COLO668 (cell line): ENCODE results near the gene ATP2B2.
"Not testable (repeated sequence)": the region's sequence is repeated elsewhere in the genome, so short reads cannot be mapped to it uniquely, and the experiment has no call there.

Source experiments
- DNase-seq: peaks from one replicate; lab custom pipeline; 2025; ENCODE audit not compliant: unreplicated experiment; lab: John Stamatoyannopoulos, UW

ATP2B2 gene

DNA sequence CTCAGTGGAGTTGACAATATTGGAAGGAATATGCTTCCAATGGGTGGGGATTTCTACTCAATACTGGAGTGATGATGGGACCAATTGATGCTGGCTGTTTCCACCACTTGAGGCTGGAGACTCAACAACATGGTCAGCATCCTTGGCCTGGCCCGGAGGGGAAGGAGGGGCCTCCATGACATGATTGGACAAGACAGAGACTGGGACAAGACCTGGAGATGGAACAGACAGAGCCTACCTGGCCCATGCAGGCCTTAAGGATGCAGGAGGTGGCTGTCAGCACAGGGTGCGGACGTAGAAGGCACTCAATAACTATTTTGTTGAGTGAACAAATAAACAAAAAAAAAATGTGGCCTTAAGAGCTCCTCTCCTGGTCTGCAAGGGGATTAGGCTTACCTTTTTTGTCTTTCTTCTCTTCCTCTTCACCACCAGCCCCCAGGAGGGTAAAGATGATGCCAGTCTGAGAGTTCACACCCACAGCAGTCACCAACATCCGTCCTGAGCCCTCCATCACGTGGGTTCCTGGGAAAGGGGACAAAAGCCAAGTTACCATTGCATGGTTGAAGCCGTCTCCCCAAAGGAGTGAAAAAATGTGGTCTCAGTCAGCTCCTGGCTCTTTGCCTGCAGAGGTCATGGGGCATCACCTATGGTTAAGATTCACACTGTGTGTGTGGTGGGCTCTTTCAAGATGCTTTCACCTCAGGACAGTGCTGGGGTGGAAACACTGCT lies 117.3 kb downstream of the ATP2B2 start:
- no peak for DNase-seq

DNA sequence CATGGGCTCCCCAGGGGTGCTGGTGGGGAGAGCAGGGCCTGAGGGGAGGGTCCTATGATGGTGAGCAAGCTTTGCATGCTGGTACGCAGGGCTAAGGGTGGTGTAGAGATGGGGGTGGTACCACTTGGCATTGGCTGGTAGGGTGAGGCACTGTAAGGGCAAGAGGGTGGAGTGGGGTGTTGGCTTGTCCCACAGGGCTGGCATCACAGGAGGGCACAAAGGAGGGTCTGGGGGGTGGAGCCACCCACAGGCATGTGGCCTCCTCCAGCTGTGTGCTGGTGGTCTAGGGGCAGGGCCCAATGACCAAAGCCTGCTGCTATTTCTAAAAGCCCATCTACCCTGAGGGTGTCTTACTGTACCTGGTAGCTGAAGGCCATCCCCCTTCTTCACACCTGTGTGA lies 119.3 kb downstream of the ATP2B2 start:
- no peak for DNase-seq

DNA sequence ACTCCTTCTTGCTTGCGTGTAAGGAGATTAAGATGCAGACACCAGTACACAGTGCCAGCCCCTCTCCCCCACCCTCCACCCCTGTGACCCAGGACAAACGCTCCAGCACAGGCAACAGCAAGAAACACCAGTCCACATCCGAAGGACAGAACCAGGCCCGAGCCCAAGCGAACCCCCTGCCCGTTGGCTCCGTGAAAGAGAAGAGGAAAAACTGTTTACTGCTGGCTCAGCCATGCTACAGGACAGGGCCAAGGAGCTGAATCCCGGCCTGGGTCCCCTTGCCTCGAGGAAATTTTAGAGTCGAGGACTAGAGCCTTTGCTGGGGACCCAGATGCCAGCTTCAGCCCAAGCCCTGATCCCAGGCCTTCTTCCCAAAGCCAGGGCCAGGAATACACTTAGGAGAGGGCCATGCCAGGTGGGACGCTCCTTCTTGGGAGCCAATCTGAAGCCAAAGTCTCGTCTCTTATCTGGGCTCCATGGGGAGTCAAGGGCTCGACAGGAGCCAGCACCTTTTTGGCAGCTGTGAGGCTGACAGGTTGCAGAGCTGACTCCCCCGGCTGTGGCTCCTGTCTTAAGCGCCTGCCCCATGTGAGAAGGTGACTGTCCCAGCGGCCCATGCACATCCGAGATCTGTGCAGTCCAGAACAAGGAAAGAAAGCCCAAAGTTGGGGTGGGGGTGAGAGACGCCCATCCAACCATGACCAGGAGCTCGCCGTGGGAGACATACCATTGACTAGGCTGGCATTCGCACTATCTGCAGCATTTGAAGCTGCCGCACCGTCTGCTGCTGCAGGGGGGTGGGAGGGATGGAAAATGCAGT lies 120.6 kb downstream of the ATP2B2 start:
- DNase-seq = no peak

DNA sequence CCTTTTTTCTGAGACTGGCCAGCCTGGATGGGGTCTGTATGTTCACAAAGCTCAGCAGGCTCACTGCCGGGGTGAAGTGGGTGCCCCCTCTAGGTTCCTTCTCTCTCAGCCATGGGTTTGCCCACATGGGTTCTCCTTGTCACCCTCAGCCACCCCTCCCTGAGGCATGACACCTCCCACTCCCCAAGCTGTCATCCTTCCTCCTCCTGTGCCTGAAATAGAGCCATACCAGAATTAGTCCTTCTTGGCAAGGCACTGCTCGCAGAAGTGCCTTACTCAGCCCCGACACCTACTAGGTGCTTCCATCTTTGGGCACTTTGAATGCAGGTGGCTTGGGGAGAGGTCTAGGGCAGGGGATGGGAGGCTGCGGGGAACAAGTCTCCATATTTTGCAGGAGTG lies 121.5 kb downstream of the ATP2B2 start:
- DNase-seq = no peak

DNA sequence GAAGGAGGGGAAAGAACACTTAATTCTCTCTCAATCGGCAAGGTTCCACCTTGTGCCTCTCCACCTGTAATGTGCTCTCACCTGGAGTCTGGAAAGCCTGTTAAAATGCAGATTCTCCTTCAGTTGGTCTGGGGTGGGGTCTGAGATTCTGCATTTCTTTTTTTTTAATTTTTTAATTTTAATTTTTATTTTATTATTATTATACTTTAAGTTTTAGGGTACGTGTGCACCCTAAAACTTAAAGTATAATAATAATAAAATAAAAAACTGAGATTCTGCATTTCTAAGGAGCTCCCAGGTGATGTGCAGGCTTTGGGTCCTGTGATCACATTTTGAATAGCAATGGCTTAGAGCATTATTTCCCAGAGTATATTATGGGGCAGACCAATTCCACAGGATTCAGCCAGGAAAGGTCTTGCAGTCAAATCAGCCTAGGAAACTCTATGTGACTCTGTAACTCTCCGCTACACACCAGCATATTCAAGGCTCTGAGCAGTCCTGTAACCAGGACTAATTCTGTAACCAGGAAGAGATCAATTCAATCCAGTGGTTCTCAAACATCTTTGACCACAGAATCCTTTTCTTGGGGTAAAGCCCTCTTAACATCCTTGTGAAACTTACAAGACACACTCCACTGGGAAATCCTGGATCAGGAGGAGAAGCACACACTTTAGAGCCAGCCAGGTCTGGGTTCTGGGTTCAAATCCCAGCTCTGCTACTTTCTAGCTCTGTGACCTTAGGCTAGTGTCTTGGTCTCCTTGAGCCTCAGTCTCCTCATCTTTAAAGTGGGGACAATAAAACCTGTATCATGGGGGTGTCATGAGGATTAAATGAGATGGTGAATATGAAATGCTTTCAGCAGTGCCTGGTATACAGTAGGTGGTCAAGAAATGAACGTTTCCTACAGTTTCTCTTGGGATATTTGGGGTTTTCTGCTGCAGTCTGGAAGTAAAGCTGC lies 122.2 kb downstream of the ATP2B2 start:
- no peak for DNase-seq

DNA sequence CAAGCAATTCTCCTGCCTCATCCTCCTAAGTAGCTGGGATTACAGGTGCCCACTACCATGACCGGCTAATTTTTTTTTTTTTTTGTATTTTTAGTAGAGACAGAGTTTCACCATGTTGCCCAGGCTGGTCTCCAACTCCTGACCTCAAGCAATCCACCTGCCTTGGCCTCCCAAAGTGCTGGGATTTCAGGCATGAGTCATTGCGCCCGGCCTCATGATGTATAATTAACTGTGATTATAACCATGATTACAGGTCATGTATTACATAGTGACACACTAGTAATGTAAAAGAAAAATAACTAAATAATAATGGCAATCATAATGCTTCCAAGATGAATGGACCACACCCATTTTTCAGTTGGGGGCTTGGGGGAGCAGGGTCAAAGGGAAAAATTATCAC lies 122.9 kb downstream of the ATP2B2 start:
- not testable (repeated sequence) for DNase-seq

DNA sequence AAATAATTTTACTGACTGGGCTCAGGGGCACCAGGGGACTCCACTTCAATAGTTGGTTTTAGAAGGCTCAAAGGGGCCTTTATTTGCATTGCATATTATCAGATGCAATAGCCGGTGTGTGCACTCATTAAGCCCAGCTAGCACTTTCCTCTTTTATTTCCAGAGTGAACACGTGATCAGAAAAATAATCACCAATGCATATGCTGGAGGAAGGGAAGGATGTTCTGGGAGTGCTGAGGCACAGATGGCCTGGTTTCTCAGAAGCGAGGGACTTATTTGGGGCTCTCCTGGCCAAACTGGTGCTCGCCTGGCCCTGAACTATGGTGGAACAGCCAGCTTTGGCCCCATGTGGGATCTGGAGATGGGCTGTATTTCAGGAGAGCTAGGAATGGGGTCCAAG lies 124.0 kb downstream of the ATP2B2 start:
- no peak for DNase-seq

DNA sequence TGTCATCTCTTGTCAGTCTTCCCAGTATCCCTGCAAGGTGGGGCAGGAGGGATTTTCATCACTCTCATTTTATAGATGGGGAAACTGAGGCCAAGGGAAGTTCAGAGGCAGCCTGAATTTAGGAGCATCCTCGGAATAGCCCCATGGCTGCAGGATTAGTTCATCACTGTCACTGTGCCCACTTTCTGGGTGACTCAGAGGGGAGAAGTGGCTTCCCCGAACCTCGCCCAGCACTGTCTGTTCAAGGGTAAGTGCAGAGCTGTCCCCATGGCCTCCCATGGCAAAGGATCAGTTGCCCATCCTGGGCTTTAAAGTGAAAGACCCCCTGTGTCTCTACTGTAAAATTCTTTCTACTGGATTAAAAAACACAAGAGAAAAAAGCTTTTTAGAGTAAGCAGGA lies 124.5 kb downstream of the ATP2B2 start:
- DNase-seq = no peak

DNA sequence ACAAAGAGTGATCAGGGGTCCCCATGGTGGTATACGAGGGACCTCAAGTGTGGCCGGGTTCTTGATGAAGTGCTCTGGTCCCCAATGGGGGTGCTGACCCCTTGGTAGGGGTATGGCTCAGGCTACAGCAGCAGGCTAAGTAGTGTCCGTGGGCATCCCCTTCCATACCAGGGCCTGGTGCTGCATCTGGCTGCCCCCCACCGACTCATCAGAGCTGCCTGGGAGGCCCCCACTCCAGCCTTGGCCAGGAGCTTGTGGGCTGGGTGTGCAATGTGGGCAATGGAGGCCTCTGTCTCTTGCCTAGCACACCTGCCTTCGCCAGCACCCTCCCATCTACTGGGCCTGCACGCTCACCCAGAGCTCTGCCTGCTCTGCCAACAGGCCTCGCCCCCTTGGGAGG lies 125.4 kb downstream of the ATP2B2 start:
- DNase-seq = no peak

DNA sequence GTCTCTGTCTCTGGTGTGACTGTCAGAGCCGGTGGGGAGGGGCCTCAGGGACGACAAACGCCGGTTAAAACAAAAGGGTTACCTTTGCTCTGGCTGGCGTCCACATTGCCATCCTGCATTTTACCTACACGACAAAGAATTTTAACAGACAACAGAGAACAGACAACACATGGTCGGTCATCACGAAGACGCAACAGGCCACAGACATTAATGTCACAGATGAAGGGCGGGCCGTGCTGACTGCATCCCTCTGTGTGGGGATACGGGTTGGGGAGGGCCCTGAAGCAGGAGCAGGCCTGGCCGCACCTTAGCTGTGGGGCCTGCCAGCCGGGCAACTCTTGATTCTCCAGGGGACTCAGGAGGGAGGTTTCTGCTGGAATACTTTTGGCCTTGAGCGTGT lies 126.2 kb downstream of the ATP2B2 start:
- no peak for DNase-seq

DNA sequence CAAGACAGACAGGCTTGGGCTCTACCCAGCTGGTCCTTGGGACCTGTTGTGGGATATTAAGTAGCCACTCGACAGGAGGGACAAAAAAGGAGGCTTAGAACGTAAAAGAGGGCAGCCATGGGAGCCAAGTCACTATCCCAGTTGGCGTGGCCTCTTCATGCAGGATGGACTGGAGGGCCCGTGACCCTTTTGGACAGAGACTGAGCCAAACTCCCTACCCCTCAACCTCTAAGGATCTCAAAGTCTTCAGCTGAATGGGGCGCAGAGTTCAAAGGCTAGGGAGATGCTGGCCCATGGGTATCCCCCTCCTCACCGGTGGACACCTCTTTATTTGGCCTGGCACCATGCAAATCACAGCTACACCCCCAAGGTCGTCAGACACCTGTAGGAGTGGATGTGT lies 126.6 kb downstream of the ATP2B2 start:
- no peak for DNase-seq

DNA sequence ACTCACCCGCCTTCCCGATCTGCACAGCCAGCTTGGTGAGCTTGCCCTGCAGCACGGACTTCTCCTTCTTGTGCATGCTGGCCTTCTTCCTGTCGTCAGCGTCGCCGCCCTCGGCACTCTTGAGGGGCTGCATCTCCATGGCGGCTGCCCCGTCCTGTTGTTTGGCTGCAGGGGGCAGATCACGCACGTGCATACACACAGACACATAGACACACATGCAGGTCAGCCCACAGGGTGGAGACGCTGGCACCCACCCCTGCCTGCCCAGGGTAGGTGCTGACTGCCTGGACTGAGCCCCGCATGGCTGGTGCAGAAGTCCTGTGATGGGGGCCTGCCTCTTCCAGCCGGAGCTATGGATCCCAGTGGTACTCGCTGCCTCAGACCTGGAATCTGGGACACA lies 127.1 kb downstream of the ATP2B2 start:
- no peak for DNase-seq

DNA sequence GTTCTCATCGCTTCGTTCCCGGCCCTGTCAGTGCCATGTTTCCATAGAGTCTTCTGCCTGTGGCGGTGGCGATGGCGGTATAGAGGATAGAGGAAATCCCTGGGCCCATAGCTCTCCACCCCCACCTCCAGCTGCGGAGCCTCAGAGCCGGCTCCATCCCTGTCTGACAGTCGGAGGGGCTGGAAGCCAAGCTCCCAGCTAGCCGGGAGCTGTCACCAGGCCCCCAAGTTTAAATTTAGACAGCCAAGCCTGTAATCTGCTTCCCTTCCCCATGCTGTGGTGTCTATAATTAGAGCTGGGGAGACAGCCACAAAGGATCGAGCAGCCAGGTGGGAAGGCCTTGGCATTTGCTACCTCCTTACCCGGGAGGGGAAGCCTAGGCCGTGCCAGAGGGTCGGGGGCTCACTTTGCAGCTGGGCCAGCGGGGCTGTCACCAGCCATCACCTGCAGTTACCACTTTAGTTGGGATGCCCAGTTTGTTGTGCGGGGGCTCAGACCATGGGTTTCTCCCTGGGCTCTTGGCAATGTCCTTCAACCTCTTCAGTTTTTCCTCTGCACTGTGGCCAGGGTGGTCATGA lies 128.1 kb downstream of the ATP2B2 start:
- no peak for DNase-seq

DNA sequence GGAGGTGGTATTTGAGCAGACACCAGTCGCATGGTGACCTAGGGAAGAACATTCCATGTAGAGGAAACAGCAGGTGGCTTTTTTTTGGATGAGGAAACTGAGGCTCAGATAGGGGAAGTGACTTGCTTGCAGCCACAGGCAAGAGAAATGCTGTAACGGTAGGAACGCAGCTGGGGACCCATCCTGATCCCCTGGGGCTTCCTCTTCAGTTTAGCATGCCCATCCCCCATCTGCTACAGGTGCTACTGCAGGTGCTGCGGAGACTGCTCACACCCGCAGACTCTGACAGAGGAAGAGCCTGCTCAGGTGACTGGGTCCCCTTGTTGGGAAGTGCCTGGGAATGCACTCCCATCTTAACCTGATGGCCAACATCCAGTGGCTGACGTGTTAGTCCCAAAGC lies 129.0 kb downstream of the ATP2B2 start:
- DNase-seq = peak; percentile 31

DNA sequence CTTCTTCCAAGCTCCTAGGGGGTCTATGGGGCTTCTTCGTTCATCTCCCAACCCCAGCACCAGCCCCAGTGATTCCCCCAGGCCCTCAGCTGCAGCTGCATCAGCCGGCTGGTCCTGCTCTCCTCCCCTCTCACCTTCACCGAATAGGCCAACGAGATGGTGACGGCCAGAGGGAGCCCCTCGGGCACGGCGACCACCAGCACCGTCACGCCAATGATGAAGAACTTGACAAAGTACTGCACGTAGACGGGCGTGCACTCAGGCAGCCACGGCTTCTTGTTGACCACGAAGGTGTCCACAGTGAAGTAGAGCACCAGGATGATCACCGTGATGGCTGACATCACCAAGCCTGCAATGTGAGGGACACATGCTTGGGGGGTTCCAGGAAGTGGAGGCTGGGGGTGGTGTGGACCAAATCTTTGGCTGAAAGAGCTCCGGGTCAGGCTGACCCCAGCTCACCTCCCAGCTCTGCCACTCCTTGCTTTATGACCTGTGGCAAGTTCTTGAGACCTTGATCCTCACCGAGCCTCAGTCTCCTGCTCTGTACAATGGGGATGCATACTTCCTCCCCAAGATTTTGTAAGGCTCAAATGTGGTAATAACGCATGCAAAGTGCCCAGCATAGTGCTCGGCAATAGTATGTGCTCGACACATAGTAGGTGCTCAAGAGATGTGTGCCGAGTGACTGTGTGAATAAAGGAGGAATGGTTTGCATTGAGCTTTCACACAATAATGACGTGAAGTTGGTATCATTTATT lies 129.9 kb downstream of the ATP2B2 start:
- DNase-seq = no peak

DNA sequence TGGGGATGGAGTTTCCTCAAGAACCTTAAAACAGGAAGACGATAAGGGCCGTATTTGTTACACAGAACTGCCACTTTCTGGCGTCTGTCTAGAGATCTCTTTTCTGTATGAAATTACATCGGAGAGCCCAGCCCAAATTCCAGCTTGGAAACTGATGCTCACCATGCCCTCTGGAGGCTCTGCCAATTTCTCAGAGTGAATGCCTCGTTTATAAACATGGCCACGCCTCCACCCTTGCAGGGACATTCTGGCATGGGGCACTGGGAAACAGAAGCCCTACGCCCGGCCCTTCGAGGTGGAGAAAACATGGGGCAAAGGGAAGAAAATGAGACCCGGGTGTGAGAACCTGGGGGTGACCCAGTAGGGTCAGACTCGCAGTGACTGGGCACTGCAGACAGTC lies 131.1 kb downstream of the ATP2B2 start:
- no peak for DNase-seq

DNA sequence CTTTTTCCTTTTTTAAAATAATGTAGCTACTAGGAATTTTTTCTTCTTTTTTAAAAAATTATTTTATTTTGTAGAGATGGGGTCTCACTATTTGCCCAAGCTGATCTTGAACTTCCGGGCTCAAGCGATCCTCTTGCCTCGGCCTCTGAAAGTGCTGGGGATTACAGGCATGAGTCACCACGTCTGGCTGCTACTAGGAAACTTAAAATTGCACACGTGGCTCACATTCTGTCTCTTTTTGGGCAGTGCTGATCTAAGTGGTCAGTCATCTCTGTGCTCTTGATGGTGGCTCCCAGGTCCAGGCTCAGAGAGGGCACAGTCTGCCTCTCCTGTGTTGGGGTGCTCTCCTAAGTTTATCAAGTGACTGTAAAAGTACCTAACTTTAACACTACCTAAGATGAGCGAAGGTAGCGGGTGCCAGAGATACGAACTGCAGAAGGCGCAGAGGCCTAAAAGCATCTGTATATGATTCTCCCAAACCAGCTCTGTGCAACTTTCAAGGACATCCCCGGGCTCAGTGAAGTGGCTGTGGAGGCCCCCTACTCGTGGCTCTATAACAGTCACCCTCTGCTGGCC lies 131.6 kb downstream of the ATP2B2 start:
- no peak for DNase-seq

DNA sequence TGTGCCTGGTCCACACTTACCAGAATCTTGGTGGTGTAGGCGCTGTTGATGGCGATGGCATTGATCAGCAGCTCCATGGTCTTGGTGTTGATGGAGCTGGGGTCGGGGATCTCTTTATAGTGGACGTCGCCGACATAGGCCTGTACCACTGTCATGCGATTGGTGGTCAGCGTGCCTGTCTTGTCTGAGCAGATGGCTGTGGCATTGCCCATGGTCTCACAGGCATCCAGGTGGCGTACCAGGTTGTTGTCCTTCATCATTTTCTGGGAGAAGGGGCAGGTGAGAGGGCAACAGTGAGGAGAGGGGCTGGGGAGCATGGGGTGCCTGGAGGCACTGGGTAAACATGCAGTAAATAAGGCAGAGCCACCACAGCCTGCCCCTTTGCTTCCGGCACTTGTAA lies 133.6 kb downstream of the ATP2B2 start:
- no peak for DNase-seq

DNA sequence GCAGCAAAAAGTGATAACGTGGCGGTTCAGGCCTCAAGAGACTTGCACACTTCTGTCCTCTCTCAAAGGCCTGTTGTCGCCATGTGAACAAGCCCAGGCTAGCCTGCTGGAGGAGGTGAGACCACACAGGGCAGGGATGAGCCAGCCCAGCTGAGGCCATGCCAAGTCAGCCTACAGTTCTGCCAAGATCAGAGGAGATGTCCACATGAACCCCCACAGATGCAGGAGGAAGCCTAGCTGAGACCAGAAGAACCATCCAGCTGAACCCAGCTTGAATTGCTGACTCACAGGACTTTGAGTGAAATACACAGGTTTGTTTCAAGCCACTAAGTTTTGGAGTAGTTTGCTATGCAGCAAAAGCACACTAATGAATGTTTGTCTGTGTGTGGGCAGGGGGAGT lies 134.2 kb downstream of the ATP2B2 start:
- no peak for DNase-seq

DNA sequence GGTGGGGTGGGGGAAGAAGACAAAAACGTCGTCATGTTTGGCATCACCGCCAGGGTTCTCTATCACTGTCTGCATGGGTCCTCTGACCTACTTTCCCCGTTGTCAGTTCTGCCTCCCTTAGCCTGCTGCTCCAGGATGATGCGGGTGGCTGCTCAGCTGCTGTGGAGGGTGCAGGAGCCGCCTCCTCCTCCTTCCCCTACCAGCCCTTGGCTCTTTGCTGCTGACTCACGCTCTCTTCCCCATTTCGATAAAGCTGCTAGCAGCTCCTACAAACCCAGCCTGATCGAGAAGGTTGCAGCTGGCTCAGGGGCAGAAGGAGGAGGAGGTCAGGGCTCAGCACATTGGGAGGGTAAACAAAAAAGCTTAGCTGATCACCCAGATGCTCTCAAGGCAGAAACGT lies 135.0 kb downstream of the ATP2B2 start:
- DNase-seq = no peak
